ENCODE measurements around the gene AHNAK.
"Not testable (repeated sequence)": the region's sequence is repeated elsewhere in the genome, so short reads cannot be mapped to it uniquely, and the experiment has no call there.

Gene AHNAK

DNA sequence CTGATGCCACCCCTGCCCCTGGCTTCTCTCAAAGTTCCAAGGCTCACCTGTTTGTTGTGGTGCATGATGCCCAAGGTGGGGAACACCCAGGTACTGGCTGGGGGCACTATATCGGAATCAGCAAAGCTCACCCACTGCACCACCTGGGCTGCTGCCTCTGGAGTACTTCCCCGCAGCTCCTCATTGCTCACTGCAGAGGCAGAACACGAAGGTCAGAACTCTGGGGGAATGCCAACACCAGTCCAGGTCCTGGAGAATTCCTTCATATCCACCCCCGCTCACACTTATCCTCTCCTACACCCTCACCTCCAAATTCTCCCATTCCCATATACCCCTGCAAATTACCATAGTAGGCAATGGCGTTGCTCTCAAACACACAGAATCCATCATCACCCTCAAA, 24.9 kb upstream of the AHNAK start:
- DNase-seq (ENCODE audit: low spot score) = not testable (repeated sequence)

DNA sequence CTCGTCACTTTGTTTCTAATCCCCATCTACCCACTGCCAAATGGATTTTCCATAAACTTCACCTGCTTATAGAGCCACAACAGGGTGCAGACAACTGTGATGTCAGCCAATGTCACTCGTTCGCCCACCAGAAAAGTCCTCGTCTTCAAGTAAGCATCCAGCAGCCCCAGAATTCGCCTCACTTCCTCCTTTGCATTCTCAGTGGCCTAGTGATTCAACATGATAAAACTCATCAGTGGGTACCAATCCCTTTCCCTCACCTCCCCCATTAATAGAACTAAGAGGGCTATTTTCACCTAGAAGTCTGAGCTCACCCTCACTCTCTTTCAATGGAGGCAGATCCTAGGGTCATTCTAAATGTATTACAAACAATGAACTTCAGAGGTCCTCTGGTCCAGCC, 24.3 kb upstream of the AHNAK start:
- DNase-seq (ENCODE audit: low spot score) = not testable (repeated sequence)

- DNase-seq (ENCODE audit: low spot score) = no peak
Measured at GRCh38 chr11:62569611-62570010, 23.0 kb upstream of the AHNAK start.

GRCh38 chr11:62567018-62567633, 20.5 kb upstream of the AHNAK start:
- no peak for DNase-seq (ENCODE audit: low spot score)

GRCh38 chr11:62566247-62566646, 19.6 kb upstream of the AHNAK start:
- DNase-seq (ENCODE audit: low spot score) = no peak

DNA sequence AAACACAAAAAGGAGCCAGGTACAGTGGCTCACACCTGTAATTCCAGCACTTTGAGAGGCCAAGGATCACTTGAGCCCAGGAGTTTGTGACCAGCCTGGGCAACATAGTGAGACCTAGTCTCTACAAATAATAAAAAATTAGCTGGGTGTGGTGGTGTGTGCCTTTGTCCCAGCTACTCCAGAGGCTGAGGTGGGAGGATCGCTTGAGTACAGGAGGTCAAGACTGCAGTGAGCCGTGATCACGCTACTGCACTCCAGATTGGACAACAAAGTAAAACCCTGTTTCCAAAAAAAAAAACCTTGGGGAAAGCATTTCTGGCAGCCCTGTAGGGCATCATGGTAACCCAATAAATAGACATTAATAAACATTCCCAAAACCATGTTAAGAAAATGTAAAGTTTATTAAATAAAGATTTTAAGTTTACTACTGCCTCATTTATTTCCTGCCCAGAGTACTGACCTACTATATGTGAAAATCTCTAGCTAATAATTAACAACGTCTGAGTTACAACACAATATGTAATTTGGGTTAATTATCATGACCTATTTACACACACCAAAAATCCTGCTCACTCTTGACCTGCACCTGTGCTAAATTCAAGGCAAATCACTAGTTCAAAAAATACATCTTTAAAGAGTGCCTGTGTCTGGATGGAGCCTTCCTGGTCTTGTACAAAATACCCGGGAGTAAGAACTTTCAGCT, 18.6 kb upstream of the AHNAK start:
- DNase-seq (ENCODE audit: low spot score) = no peak

- DNase-seq (ENCODE audit: low spot score) = not testable (repeated sequence)
Measured at GRCh38 chr11:62561677-62562230, 15.1 kb upstream of the AHNAK start.

- DNase-seq (ENCODE audit: low spot score) = peak; percentile 75
Measured at GRCh38 chr11:62560566-62561103, 14.0 kb upstream of the AHNAK start.

- DNase-seq (ENCODE audit: low spot score) = not testable (repeated sequence)
Measured at GRCh38 chr11:62559626-62560025, 13.0 kb upstream of the AHNAK start.

- no peak for DNase-seq (ENCODE audit: low spot score)
Measured at GRCh38 chr11:62559204-62559603, 12.6 kb upstream of the AHNAK start.

DNA sequence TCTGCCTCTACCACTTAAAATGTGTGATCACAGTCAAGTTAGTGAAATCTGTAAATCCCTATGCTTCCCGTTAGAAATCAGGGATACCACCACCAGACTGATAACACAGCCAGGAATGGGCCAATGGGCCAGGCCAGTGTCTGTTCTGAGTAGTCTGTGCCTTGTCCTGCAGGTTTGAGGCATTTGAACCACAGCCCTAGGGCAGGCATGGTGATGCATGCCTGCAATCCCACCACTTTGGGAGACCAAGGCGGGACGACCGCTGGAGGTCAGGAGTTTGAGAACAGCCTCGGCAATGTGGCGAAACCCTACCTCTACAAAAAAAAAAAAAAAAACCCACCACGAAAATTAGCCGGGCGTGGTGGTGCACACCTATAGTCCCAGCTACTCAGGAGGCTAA, 12.1 kb upstream of the AHNAK start:
- no peak for DNase-seq (ENCODE audit: low spot score)

- no peak for DNase-seq (ENCODE audit: low spot score)
Measured at GRCh38 chr11:62556875-62557631, 10.4 kb upstream of the AHNAK start.

DNA sequence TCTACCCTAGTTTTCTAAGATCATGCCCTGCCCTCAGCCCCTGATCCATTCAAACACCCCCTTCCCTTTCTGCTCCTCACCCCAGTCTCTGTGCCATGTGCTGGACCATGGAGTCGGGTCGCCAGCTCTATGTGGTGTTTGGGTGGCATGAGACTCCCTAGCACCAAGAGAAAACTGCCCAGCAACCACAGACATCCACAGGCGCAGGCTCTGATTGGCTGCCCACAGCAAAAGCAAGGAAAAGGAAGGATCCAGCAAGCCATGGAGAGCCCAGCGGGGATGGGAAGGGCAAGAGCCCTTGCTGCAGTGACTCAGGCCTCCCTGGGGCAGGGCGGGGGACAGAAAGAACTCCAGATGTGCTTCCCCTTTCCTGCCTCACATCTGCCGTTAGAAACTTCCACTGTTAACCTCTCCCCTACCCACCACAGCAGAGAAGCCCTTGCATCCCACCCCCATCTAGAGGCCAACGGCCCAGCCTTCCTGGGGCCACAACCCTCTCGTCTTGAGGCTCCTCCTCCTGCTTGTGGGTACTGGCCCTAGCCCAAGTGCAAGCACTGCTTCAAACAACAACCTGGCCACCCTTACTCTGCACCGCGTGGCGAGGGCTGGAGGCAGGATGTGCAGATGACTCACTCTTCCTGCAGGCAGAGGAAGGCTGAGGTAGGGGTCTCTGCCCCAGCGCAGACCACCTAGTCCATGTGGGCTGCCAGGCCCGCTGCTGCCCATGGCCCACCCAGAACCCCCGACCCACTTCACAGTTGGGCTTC, 9.7 kb upstream of the AHNAK start:
- DNase-seq (ENCODE audit: low spot score) = no peak

GRCh38 chr11:62555464-62556107, 9.0 kb upstream of the AHNAK start:
- no peak for DNase-seq (ENCODE audit: low spot score)

DNA sequence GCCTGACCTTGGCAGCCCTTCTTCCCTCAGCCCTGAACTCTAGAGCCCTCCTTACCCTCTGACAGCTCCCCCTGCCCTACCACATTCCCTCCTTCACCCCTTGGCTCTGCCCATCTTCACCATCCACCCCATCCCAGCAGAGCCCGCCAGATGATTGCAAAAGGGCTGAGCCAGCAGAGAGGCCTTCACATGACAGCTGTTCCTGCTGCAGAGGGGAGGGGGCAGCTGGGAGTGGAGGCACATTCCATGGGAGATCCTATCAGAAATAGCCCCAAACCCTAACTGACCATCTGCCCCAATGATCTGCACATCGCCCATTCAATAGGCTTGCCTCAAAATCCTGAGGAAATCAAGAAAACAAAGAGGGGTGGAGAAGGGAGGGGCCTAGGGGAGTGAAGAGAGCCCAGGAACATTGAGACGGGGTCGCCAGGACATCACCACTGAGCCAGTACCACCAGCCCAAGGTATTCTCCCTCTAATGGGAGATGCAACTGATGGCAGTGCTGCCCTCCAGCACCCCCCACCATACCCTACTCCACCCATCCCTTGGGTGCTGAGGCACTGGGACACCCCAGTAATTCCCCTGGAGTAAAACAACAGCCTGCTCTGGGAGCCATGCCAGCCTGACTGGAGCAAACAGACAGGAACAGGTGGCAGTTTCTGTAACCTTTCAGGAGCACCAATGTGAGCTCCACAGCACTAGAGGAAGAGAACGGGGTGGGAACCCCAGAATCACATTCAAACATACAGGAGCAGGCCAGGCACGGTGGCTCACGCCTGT, 8.0 kb upstream of the AHNAK start:
- DNase-seq (ENCODE audit: low spot score) = no peak

DNA sequence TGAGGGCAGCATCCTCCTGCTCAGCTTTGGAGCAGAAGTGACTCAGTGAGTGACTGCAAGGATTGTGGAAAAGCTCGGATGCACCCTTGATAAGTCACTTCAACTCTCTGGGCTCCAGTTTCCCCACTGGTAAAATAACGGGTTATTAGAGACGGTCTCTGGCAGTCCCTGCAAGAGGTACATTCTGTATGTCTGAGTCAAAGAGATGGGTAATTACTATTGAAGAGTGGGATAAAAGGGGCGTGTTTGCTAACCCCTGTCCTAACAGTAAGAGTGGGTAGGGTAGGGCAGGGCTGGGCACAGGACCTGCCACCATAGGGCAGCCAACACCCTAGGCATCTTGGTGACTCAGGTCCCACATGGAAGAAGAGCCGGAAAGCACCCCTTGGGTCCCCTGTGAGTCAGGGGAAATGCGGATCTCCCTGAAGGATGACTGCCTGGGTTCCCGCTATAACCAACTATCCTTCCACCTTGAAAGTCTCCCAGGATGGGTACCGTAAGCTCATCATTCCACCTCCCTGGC, 7.3 kb upstream of the AHNAK start:
- DNase-seq (ENCODE audit: low spot score) = no peak

DNA sequence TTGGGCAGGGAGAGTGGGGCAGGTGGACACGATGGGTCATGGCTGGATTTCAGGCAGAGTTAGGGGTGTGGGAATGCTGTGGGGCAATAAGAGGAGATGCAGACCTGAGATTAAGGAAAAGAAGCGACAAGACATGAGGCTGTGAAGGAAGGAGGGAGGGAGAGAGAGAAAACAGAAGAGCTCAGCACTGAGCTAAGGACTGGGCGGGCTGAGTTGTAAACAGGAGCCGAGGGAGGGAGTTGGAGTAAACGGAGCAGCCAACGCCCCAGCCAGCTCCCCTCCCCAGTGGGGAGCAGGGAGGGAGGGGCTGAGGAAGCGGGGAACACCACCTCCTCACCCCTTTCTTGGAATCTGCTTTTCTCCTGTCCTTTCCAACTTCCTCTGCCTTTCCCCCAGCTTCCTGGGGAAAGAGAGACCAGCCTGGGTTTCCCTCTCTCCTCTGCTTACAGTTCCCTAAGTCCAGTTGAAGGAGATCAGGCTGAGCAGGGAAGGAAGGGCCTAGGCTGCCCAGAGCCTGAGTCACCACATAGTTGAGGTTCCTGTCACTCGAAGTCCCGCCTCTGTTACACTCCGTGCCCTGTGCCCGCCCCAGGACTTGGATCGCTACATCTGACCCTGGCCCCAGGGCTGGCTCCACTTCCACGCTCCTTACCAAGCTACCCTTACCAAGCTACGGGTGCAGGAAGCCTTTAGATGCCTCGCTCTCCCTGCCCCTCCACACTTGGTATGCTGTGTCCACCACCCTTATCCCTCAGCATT, 6.7 kb upstream of the AHNAK start:
- DNase-seq (ENCODE audit: low spot score) = no peak

GRCh38 chr11:62552485-62553079, 6.0 kb upstream of the AHNAK start:
- no peak for DNase-seq (ENCODE audit: low spot score)

- not testable (repeated sequence) for DNase-seq (ENCODE audit: low spot score)
Measured at GRCh38 chr11:62550478-62550877, 3.9 kb upstream of the AHNAK start.

All from HuH-7.5 (cell line).